Ammon's horn (tissue), 1 donor: Measurements from ENCODE around the gene ISOC2.
"Not testable (repeated sequence)": the region's sequence is repeated elsewhere in the genome, so short reads cannot be mapped to it uniquely, and the experiment has no call there.

Source experiments
- DNase-seq: peaks from one replicate; pipeline ENCODE4 v3.0.0-alpha.2; 2016; ENCODE audit warnings: low spot score

Gene ISOC2, protein sequence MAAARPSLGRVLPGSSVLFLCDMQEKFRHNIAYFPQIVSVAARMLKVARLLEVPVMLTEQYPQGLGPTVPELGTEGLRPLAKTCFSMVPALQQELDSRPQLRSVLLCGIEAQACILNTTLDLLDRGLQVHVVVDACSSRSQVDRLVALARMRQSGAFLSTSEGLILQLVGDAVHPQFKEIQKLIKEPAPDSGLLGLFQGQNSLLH

DNA sequence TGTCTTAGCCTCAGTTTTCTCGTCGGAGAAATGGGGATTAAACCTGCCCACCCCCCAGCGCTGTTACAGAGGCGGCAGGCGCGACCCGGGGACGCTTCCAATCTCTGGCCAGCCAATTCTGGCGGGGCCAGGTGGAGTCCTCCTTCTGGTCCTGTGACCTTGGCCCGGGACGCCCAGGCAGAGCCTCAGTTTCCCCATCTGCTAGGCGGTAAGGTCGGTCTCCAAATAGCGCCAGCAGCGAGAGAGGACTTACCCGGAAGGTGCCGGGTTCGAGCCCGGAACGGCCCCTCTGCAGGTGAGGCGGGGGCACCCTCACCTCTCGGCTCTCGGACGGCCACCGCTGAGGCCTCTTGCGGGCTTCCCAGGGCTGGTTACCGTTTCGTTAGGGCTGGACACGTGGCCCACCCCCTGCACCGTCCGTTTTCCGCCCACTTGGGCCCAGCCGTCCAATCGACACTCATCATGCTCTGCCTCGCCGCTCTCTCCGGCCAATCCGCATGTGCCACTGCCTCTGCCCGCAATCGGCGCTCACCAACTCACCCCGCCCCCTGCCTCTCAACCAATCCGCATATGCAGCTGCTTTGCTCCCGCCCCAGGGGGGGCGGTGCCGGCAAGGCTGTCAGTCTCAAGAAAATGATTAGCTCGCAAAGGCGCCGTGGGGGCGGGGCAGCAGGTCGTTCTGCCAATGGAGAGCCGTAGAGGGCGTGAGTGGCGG is at the start of gene ISOC2:
ISOC2 (minus strand) TSS at position 384 of the 715 bp plus-strand sequence. CDS start 5,156 bp downstream, outside the sequence.
- peak; percentile 100 for DNase-seq

DNA sequence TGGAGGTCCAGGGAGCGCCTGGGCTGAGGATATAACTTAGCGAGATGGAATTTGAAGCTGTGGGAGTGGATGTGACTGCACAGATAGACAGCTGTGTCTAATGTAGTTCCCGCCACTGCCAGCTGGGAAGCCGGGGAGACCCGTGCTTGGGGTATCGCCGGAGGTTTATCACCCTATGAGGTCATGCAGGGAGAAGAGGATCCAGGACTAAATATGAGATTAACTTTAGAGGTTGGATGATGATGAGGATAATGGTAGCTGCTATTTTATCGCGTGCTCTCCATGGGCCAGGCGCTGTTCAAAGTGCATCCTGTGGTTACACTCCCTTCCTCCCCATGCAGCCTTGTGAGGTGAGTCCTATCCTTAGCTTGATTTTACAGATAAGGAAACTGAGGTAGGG is 46.7 kb upstream of the ISOC2 start:
- DNase-seq = no peak

DNA sequence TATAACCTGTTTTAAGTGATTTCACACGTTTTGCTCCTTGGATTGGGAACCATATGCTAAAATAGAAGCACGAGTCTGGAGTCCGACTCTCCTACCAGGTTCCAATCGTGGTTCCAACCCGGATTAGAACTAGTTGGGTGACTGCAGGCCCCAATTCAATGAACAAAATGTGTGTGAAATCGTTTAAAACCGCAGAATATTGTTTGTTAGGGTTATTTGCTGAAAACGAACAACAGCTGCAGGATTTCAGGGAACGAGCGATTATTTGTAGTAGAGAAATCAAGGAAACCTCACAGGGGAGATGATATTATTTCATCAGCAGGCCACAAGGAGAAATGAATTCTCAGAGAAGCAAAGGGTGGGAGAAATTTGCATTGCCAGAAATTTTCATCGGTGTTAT is 43.5 kb upstream of the ISOC2 start:
- DNase-seq = no peak

DNA sequence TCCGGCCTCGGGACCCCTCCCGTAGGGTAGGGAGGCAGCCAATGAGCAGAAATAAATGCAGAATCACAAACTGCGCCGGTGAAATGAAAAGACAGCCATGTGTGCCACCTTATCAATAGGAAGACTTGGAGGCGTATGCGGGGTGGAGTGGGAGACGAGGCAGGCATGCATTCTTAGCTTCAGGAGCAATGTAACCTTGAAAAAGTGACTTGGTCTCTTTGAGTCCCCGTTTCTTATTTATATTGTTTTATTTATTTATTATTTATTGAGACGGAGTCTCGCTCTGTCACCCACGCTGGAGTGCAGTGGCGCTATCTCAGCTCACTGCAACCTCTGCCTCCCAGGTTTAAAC is 42.8 kb upstream of the ISOC2 start:
- no peak for DNase-seq

DNA sequence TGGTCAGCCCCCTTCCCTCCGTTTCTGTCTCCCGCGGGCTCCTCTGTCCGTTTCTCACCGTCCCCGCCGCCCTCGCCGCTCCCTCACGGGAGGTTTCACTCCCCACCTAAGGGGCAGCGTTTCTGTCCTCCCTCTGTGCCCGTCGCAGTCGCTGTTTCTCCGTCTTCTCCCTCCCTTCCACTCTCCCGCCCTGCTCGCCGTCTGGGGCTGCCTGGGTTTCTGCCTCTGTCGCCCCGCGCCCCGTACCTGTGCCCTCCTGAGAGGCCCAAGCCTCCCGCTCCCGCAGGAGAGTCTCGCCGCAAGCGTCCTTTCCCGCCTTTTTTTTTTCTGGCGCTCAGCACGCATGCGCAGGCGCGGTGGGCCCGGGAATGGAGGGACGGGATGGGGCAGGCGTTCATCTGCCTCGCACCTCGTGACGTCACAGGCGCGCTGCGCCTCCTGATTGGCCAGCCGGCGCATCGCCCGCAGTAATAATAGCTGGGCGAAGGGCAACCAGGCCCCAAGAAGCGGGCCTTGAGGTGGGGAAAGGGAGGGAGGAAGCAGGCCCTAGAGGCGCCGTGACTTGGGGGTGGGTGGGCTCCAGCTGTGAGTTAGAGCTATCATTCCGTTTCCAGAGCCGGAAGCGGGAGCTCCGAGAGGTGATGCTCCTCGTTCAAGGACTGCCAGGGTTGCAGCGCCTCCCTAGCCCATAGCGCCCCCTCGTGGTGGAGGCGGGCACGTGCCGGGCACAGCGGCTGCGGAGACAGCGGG is 42.2 kb upstream of the ISOC2 start:
- DNase-seq = peak; percentile 97

DNA sequence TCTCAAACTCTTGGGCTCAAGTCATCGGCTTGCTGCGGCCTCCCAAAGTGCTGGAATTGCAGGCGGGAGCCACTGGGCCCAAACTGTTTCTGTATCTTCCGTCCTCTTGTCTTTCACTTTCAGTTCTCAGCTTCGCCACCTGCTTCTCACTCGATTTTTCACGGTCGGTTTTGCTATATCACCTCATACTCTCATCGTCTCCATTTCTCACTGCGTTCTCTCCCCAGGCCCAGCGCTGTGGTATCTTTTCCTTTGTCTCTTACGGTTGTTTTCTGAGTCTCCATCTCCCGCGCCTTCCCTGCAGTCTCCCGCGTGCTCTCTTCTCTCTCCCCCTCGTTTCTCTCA is 41.7 kb upstream of the ISOC2 start:
- no peak for DNase-seq

DNA sequence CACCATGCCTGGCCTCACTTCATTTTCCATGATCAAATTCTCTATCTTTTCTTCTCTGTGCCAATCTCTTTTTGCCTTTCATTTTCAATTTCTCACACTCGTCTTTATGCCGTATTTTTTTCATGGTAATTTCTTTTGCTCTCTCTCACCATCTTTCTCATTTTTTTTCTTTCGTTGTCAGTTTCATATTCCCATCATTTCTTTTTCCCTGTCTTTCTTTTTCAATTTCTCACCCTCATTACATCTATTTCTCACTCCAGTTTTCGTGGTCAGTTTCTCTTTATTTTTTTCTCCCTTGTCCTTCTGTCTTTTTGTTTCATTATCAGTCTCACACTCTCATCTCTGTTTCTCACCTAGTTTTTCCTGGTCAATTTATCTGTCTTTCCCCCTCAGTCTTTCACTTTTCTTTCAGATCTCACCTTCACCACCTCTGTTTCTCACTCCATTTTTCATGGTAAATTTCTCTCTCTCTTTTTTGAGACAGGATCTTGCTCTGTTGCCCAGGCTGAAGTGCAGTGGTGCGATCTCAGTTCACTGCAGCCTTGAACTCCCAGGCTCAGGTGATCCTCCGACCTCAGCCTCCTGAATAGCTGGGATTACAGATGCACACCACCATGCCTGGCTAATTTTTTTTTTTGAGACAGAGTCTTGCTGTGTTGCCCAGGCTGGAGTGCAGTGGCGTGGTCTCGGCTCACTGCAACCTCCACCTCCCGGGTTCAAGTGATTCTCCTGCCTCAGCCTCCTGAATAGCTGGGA is 40.9 kb upstream of the ISOC2 start:
- DNase-seq = no peak

DNA sequence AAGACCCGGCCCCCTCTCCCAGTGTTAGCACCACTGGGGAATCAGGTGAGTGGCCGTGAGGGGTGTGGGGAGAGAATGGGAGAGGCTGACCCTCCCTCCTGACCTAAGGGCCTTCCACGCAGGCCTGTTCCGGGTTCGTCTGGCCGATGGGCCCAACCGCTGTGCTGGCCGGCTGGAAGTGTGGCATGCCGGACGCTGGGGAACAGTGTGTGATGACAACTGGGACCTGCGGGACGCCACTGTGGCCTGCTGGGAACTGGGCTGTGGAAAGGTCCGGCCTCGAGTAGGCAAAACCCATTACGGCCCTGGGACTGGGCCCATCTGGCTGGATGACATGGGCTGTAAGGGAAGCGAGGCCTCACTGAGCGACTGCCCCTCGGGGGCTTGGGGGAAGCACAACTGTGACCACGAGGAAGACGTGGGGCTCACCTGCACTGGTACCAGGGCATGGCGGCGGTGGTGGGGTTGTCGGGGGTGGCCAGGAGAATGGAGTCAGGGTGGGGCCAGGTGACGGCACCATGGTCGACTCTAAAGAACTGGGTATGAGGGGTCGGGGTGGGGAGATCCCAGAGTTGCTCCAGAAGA is 39.0 kb upstream of the ISOC2 start:
- no peak for DNase-seq

DNA sequence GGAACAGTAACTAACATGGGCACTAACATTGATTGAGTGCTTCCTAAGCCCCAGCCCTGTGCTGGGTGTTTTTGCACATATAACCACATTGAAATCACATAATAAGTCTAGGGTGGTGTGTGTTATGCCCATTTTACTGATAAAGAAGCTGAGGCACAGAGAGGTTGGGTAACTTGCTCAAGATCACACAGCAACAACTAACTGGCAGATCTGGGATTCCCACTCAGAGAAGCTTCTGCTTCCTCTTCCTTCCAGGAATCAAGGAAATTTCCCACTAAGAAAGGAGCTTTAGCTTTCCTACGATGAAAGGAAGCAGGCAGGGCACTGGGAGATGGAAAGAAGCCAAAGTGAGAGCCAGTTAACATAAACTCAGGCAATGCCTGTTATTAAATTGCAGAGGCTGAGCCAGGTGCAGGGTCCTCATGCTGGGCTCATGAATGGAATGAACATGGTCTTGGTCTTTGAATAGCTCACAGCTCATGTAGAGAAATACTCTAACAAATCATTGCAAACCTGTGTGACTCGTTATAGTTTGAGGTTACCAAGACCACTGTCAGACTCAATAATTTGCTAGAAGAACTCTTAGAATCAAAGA is 36.9 kb upstream of the ISOC2 start:
- DNase-seq = no peak

DNA sequence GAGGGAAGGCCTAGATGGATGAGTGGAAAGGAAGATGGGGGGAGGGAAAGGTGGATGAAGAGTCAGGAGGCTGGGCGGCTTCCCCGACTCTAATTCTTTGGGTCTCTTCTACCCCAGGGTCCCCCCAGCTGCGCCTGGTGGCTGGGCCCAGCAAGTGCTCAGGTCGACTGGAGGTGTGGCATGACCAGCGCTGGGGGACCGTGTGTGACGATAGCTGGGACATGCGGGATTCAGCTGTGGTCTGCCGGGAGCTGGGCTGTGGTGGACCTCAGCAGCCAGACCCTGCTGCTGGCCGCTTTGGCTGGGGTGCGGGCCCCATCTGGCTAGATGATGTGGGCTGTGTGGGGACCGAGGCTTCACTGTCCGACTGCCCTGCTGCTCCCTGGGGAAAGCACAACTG is 36.3 kb upstream of the ISOC2 start:
- DNase-seq = no peak

DNA sequence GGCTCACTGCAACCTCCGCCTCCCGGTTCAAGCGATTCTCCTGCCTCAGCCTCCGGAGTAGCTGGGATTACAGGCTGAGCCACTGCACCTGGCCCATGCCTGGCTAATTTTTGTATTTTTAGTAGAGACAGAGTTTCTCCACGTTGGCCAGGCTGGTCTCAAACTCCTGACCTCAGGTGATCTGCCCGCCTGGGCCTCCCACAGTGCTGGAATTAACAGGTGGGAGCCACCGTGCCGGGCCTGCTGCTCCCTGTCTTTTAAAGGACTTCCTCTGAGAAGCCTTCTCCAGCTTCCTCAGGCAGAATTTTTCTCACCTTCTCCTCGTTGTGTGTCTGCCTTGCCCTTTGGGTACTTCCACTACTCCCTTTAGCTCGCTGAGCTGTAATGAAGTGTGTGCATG is 35.4 kb upstream of the ISOC2 start:
- DNase-seq = not testable (repeated sequence)

DNA sequence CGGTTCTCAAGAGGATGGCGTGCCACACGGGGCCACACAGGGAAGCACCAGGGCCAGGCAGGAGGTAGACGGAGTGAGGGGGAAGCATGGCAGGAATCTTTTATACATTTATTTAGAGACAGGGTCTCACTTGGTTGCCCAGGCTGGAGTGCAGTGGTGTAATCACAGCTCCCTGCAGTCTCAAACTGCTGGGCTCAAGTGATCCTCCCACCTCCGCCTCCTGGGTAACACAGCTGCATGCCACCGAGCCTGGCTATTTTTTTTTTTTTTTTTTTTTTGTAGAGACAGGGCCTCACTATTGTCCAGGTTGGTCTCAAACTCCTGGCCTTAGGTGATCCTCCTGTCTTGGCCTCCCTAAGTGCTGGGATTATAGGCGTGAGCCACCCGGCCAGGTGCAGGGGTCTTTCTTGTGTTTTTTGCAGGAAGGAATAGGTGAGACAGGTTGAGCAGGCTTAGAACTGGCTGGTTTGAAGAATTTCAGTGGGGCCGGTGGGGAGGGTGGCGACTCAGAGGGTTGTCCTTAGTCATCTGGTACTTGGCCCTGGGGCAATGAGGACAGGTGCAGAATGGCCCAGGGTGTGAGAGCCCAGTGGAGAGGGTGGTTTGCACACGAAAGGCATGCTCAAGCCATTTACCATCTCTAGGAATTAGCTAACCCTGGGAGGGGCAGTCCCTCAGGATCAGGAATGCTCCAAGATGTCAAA is 34.4 kb upstream of the ISOC2 start:
- DNase-seq = no peak

DNA sequence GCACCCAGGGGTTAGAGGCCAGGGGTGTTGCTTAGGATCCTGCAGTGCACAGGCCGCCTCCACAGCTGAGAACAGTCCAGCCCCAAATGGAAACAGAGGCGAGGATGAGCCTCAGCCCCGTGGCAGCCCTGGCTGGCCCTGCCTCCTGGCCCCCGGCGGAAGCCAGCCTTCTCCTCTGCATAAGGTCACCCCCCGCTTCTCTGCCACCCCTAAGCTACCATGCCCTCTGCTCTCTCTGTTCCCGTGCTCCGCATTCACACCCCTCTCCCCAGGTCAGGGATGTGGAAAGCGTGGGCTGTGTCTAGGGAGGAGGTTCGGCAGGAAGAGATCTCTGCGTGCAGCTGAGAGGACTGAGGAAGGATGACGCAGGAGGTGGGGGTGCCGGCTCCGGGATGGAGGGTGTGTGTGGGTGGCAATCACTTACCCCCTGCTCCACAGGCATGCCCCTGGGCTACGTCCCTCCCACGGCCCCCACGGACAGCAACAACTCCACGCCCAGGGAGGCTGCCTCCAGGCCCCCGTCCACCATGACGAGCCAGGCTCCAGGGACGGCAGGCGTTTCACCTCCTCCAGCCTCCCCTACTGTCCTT is 32.8 kb upstream of the ISOC2 start:
- DNase-seq = no peak

DNA sequence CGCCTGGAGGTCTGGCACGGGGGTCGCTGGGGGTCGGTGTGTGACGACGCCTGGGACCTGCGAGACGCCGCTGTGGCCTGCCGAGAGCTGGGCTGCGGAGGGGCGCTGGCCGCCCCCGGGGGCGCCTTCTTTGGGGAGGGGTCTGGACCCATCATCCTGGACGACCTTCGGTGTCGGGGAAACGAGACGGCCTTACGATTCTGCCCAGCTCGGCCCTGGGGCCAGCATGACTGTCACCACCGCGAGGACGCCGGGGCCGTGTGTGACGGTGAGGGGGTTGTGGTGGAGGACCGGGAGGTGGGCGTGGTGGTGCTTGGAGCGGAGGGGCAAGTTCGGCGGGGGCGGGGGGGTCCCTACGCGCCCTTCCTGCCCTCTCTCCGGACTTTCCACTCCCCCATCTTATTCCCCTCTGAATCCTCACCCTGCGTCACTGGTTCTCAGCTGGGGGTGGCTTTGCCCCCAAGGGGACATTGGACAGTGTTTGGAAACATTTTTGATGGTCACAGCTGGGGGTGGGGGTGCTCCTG is 32.3 kb upstream of the ISOC2 start:
- no peak for DNase-seq

DNA sequence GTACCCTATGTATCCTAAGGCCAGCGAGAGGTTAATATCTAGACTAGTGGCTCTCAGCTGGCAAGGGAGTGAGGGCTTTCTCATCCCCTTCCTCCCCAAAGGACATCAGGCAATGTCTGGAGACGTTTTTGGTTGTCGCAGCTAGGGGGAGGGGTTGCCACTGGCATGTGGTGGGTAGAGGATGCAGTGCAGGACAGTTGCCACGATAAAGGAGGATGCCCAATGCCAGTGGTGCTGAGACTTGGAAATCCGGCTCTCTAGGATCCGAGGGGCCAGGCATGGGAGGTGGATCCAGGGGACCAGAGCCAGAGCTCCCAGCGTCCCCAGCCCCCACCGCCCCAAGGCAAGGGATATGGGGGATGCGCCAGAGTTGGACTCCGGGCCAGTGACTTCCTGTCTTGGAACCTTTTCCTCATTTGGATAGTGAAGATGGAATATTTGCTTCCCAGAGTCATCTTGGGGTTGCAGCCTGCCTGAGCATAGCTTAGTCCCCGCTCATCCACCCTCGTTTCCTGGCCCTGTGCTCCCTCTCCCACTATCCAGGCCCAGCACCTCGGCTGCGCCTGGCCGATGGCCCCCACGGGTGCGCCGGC is 31.7 kb upstream of the ISOC2 start:
- DNase-seq = no peak

DNA sequence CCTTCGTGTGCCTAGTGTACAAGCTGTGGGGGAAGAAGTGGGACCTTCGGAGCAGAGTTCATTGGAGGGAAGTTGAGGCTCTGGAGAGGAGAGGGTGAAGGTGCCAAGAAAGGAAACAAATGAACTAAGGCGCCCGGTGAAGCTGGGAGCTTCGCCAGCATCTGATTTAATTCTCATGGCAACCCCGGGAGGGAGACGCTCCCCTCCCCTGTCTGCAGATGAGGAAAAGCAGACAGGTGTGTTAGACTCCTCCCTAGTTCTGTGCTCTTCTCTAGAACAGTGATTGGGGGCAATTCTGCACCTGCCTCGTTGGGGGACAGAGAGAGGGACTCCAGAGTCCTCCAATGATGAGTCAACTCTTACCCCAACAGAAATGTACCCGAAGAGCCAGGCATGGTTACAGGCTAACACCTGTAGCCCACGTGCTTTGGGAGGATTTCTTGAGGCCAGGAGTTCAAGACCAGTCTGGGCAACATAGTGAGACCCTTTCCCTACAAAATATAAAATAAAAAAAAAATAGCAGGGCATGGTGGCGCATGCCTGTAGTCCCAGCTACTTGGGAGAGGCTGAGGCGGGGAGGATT is 31.0 kb upstream of the ISOC2 start:
- DNase-seq = no peak

DNA sequence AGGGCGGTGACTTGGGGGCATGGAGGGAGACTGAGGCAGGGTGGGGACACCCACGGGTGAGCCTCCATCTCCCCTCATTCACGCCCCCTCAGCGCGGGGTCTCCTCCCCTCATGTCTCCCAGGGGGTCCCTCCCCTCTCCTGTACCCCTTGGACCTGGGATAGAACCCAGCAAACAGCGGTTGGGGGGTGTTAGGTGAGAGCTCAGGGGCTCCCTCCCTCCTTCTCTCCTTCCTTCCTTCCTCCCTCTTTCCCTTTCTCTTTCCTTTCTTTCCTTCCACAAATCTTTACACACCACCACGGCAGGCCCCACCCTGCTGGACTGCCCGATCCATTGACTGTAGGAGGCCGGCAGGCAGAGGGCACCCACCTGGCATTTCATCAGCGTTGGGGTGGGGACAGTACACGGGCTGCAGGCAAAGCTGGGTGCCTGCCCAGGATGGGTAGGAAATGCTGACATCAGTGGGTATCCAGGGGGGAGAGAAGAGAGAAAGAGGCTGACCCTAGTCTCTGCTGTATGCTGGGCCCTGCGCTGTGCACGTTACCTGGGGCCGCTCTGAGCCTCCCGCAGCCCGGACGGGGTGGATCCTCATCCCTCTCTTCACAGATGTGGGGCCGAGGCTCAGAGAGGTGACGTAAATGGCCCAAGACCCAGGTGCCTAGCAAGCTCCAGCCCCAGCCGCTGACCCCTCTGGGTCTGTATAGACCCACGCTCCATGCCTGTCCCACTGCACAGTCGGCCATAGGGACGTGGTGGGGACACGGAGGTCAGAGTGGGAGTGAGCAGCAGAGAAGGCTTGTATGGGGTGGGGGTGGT is 30.3 kb upstream of the ISOC2 start:
- no peak for DNase-seq

DNA sequence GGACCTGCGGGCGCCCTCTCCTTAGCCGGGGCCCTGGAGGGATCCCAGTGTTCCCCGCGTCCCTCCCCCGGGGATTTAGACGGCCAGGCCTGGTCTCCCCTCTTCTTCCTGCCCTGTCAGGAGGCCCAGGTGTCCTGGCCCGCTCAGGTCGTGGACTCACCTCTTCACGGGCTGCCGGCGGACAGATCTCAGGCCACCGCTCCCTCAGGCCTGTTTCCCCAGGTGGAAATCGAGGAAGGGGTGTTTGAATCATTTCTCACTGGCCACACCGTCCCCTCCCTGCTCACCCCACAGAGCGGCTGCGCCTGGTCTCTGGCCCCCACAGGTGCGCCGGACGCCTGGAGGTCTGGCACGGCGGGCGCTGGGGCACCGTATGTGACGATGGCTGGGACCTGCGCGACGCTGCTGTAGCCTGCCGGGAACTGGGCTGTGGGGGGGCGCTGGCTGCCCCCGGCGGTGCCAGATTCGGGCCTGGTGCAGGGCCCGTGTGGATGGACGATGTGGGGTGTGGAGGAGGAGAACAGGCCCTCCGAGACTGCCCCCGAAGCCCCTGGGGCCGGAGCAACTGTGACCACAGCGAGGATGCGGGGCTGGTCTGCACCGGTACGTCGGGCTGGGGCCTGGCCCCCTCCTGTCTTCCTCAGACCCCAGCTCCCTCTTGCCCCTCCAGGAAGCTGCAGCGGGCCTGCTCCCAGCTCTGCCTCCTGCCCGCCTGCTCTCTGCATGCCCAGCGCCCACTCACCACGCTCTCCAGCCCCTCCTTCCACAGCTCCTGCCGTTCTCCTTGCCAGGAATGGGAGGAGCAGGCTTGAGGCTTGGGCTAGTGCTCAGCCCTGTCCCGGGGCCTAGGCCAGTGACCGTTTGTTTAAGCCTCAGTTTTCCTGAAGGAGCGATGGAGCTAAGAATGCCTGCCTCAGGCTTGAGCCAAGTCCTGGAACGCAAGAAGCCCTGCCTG is 29.3 kb upstream of the ISOC2 start:
- DNase-seq = no peak
